ENCODE data around the gene CDK11A. TPM values are rescaled to one million over a fixed set of nuclear protein-coding genes. Genes with fewer than 3 reads are reported as not detected.

Gene CDK11A
- total and polyA plus RNA-seq, 2 donors (not counting 1 experiment from before 2014, with no cell fraction given): 2.8 to 14.2 TPM

- H3K79me2 ChIP-seq (ENCODE audit: control insufficient read depth, insufficient read depth, low read length): peaks cover 46% of the 10 kb centered on the region
- H3K27me3 ChIP-seq (ENCODE audit: control insufficient read depth, insufficient read depth, low read length): no peaks in the 10 kb centered on the region
- no peak overlapping the region for H2AFZ ChIP-seq (ENCODE audit: low read length)
- no peaks in the 10 kb centered on the region for H3K9me3 ChIP-seq (ENCODE audit: control insufficient read depth, insufficient read depth, low read depth, low read length)
- peaks cover 2% of the 10 kb centered on the region for H3K4me1 ChIP-seq (ENCODE audit: control insufficient read depth, extremely low read depth, insufficient read depth, low read length)
- DNase-seq (ENCODE audit: low read depth in 2 of 2): no peak
- no peak overlapping the region for H3K4me2 ChIP-seq (ENCODE audit: extremely low read depth, insufficient read depth, low read length)
- no peak overlapping the region for H3K9ac ChIP-seq (ENCODE audit: insufficient read depth, low read length)
- peaks cover 4% of the 10 kb centered on the region for H3K36me3 ChIP-seq (ENCODE audit: control insufficient read depth, insufficient read depth, low read length)
- no peak for TF ChIP-seq CTCF (conservative IDR thresholded peaks at IDR 0.05 in 1 of 2, IDR thresholded peaks at IDR 0.05 in 1 of 2; ENCODE audit: low read depth in 1 of 2, low read length in 2 of 2)
- no peak for TF ChIP-seq EZH2 (IDR thresholded peaks at IDR 0.05; ENCODE audit: low read length, missing control alignments)
- H3K27ac ChIP-seq (ENCODE audit: insufficient read depth, low read length): no peak overlapping the region
- H4K20me1 ChIP-seq (ENCODE audit: control insufficient read depth, extremely low read depth, insufficient read depth, low read length): no peaks in the 10 kb centered on the region
- no peak overlapping the region for H3K4me3 ChIP-seq (replicated peaks in 1 of 4; ENCODE audit: control extremely low read depth in 1 of 4, insufficient read depth in 1 of 4, low read depth in 3 of 4, low read length in 4 of 4)
Observed at GRCh38 chr1:1680912-1681273, 43.3 kb downstream of the CDK11A start.

GRCh38 chr1:1680031-1680911 lies 43.9 kb downstream of the CDK11A start:
- H3K27ac ChIP-seq (ENCODE audit: insufficient read depth, low read length): no peak overlapping the region

More at GRCh38 chr1:1680031-1680911, 43.9 kb downstream of the CDK11A start:
- Histone ChIP-seq H4K20me1 (ENCODE audit: control insufficient read depth, extremely low read depth, insufficient read depth, low read length) (no peaks in the 10 kb centered on the region), H3K27me3 (ENCODE audit: control insufficient read depth, insufficient read depth, low read length) (no peaks in the 10 kb centered on the region), H3K9ac (ENCODE audit: insufficient read depth, low read length) (no peak overlapping the region), H3K4me2 (ENCODE audit: extremely low read depth, insufficient read depth, low read length) (no peak overlapping the region), H3K9me3 (ENCODE audit: control insufficient read depth, insufficient read depth, low read depth, low read length) (no peaks in the 10 kb centered on the region), H3K79me2 (ENCODE audit: control insufficient read depth, insufficient read depth, low read length) (peaks cover 42% of the 10 kb centered on the region), H3K4me1 (ENCODE audit: control insufficient read depth, extremely low read depth, insufficient read depth, low read length) (peaks cover 2% of the 10 kb centered on the region), H2AFZ (ENCODE audit: low read length) (no peak overlapping the region), H3K4me3 (replicated peaks in 1 of 4; ENCODE audit: control extremely low read depth in 1 of 4, insufficient read depth in 1 of 4, low read depth in 3 of 4, low read length in 4 of 4) (no peak overlapping the region), H3K36me3 (ENCODE audit: control insufficient read depth, insufficient read depth, low read length) (peaks cover 4% of the 10 kb centered on the region)
- TF ChIP-seq CTCF (conservative IDR thresholded peaks at IDR 0.05 in 1 of 2, IDR thresholded peaks at IDR 0.05 in 1 of 2; ENCODE audit: low read depth in 1 of 2, low read length in 2 of 2) (no peak), EZH2 (IDR thresholded peaks at IDR 0.05; ENCODE audit: low read length, missing control alignments) (no peak)
- no peak for DNase-seq (ENCODE audit: low read depth in 2 of 2)

Data from fibroblast of lung (primary cell).